ENCODE data around the gene RPS6KB1.
A peak's percentile ranks its signal among the peaks of the same experiment; 100 is the strongest.
"Not testable (repeated sequence)": the region's sequence is repeated elsewhere in the genome, so short reads cannot be mapped to it uniquely, and the experiment has no call there.

Gene RPS6KB1

DNA sequence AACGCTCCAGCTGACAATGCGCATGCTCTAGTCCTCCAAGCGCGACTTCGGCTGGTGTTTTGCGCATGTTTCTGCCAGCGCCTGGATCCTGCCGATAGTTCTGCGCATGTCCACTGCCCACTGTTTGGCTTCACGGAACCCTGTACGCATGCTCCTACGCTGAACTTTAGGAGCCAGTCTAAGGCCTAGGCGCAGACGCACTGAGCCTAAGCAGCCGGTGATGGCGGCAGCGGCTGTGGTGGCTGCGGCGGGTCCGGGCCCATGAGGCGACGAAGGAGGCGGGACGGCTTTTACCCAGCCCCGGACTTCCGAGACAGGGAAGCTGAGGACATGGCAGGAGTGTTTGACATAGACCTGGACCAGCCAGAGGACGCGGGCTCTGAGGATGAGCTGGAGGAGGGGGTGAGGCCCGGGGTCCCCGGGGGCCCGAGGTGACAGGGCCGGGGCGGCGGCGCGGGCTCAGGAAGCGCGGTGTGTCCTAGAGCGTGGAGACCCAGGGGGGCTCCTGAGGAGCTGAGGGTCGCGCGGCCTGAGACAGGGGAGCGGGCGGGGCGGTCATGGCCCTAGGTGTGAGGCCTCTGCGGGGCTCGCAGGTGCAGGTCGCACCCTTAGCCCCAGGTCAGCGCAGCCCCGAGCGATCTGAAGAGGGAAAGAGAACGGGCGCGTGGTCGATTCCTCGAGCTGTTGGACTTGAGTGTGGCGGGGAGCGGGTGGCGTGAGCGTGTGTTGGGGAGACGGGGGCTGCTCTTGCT lies at the start of gene RPS6KB1, which contains the start of gene TUBD1:
TSS of gene RPS6KB1 (plus strand) at position 198 of the 752 bp plus-strand sequence. CDS start at position 262, 64 bp downstream.
TSS of gene TUBD1 (minus strand) at position 20 of the 752 bp plus-strand sequence. CDS start 1,941 bp downstream, outside the sequence.
- peak; percentile 91 to 98 (median 97) for DNase-seq

DNA sequence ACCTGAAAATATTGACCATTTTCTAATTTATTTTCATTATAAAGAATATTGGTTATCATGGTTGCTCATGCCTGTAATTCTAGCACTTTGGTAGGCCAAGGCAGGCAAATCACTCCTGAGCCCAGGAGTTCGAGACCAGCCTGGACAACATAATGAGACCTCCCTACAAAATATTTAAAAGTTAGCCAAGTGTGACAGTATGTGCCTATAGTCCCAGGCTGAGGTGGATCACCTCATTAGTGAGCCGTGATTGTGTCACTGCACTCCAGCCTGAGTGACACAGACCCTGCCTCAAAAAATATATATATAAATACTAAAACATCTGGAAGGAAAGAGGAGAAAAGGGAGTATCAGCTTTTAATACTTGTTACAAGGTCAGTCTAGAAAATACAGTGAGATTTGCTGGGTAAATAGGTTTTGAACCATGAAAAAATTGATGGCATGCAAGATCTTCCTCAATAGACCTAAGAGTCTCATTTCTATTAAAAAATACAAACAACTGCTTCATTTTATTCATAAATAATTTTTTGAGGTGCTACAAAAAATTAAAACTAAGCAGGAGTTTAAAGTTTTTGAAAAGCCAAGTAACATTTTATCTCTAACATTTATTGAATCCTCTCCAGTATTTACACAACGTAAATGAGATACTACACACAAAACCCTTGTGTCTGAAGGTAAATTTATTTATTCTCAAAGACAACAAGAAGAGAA lies 47.9 kb upstream of the RPS6KB1 start:
- no peak for DNase-seq

DNA sequence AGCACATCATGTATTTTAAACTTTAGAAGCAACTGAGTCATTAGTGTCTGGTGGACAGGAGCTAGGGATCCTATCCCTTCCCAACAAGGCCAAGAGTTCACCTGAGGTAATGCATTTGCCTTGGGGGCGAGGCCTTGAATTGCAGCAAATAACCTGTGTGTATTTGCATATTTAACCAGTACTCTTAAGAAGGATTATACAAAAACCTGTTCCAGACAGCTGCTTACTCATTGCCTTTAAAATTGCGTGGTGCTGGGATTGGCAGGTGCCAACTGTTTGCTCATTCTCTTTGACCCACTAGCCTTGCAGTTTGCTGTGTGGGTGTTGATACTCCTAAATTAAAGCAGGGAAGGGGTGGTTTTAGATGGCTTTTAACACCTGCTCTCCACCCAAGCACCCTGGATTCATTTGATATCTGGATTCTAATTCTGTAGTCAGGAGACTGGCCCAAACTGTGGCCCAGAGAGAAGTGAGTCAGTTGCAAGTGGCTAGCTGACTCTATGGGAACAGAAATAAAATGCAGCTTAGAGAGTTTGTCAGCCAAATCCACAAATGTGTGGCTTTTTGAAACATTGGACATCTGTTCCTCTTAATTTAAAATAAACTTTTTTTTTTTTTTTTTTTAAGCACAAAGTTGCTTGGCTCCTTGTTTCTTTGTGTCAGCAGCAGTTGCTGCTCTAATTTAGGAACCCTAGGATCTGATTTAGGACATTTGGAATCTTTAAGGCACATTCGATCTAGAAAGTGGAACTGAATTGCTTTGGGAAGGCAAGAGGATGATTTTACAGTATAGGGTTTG lies 47.1 kb upstream of the RPS6KB1 start:
- no peak for DNase-seq

DNA sequence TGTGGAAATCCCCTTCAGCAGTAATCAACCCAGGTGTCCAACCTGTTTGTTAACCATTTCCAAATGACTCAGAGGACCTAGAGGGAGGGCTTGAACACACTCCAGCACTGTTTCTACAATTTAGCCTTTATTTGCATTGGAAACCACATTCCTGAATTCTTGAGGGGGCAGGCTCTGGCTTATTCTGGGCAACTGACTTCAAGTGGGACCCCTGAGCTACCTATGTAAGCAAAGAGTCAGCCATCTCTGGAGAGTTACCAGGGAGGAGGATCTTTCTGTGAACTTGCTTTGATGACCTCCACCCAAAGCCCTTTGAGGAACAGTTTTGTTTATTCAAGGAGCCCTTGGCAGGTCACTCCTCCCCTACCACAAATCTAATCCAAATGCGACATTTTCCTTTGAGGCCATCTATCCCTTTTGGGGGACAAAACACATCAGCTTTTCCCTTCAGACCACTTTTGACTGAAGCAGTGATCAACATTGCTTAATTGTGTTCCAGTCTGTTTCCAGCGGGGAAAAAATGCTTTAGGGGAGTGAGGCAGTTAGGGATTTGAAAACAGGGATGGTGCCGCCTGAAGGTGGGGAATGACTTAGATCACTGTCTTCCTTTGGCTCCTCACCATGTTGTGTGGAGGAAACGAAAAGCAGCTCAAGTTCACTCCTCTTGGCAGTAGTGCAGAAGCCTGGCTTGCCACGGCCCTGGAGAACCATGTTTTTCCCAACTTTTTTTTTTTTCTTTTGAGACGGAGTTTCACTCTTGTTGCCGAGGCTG lies 46.3 kb upstream of the RPS6KB1 start:
- no peak for DNase-seq

DNA sequence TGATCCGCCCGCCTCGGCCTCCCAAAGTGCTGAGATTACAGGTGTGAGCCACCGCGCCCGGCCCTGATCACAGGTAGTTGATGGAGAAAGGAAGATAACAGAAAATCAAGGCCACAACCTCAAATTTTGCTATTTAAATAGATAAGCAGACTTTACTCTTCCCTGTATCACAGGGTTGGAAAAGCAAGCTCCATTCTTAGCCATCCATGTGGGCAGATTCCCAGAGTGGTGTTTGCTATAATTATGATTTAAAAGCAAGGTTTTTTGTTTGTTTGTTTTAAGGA lies 44.6 kb upstream of the RPS6KB1 start:
- no peak for DNase-seq

DNA sequence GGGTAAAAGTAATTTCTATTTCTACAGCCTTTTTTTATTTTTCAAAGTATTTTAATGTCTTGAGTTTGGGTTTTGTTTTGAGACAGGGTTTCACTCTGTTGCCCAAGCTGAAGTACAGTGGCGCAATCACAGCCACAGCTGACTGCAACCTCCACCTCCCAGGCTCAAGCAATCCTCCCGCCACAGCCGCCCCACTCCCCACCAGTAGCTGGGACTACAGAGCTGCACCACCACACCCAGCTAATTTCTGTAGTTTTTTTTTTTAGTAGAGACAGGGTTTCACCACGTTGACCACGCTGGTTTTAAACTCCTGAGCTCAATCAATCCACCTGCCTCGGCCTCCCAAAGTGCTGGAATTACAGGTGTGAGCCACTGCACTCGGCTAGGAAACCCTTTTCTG lies 44.1 kb upstream of the RPS6KB1 start:
- DNase-seq, result no peak

DNA sequence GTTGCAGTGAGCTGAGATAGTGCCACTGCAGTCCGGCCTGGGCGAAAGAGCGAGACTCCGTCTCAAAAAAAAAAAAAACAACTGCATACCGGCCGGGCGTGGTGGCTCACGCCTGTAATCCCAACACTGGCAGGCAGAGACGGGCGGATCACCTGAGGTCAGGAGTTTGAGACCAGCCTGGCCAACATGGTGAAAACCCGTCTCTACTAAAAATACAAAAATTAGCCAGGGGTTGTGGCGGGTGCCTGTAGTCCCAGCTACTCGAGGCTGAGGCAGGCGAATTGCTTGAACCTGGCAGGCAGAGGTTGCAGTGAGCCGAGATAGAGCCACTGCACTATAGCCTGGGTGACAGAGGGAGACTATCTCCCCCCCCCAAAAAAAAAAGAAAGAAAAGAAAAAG lies 42.6 kb upstream of the RPS6KB1 start:
- not testable (repeated sequence) for DNase-seq

DNA sequence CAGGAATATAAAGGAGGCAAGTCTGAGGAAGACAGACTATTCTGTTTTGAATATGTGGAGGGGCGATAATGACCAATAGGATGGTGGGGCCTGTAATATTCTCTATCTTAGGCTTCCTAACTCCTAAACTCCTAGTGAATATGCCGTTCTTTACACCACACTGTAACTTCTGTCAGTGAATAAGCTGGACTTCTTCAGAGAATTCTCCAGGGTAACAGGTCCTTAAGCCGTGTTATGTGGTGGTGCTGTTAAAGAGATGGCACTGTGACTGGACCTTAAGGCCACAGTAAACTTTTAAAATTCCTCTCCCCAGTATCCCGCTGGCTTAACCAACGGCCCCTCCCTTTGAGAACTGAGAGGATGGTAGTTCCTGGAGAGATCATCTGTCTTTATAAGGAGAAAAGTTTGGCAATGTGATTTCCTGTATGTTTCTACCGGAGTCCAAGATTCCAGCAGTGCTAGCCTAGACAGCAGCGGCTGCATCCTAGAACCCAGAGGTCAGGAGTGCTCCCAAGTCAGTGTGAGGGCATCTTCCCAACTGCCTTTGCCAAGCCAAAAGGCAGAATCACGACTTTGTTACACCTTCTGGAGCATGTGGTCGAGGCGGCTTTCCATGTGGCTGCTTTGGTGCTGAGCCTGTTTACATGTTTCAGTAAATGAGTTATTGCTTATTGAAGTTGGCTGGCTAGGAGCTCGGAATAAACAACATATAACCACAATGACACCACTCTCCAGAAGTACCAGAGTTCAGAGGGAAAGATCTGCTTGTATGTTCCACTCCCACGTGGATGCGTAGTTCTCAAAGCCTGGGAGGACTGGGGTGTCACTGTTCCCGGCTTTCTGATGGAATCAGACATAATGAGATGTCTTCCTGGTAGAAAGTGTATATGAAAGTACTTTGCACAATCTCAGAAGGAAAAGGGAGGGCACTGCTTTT lies 41.2 kb upstream of the RPS6KB1 start:
- no peak for DNase-seq

DNA sequence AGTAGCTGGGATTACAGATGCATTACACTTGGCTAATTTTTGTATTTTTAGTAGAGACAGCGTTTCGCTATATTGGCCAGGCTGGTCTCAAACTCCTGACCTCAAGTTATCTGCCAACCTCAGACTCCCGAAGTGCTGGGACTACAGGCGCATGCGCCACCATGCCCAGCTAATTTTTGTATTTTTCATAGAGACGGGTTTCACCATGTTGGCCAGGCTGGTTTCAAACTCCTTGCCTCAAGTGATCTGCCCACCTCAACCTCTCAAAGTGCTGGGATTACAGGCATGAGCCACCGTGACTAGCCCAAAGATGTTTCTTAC lies 40.1 kb upstream of the RPS6KB1 start:
- not testable (repeated sequence) for DNase-seq

DNA sequence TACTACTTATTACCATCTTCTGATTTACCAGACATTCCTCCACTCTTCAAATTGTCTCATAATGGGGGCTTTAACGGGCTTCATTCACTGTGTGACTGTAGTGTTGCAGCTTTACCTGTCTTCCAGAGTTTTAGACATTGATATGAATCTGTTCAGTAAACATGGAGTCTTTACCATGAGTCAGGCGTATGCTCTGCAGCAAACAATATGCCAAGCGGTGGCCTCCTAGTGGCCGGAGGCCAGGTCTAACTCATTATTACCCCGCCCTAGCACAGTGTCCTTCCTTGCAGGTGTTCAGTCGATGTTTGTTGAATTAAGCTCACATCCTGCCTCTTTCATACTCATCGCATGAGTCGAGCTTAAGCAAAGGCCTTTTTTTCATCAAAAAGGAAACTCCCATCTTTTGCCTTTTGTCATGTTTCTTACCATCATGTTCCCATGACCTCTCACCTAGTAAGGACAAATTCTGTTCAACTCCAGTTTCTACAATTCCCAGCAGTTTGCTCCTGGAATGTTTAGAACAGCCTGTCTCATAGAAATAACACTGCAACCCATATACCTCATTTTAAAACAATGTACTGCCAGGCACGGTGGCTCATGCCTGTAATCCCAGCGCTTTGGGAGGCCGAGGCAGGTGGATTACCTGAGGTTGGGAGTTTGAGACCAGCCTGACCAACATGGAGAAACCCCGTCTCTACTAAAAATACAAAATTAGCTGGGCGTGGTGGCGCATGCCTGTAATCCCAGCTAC lies 39.6 kb upstream of the RPS6KB1 start:
- peak in 2 of 6 experiments; percentile 12 to 15 for DNase-seq

DNA sequence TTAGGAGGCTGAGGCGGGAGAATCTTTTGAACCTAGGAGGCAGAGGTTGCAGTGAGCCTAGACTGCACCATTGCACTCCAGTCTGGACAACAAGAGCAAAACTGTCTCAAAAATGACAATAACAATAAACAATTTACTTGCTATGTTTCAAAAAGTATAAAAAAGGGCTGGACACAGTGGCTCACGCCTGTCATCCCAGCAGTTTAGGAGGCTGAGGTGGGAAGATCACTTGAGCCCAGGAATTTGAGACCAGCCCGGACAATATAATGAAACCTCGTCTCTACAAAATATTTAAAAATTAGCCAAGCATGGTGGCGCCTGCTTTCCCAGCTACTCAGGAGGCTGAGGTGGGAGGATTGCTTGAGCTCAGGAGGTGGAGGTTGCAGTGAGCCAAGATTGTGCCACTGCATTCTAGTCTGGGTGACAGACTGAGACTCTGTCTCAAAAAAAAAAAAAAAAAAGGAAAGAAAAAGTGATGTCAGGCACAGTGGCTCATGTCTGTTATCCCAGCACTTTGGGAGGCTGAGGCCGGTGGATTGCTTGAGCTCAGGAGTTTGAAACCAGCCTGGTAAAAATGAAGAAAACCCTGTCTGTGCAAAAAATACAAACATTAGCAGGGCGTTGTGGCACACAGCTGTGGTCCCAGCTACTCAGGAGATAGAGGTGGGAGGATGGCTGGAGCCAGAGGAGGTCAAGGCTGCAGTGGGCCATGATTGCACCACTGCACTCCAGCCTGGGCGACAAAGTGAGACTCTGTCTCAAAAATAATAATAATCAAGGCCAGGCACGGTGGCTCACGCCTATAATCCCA lies 38.8 kb upstream of the RPS6KB1 start:
- DNase-seq, result not testable (repeated sequence)

DNA sequence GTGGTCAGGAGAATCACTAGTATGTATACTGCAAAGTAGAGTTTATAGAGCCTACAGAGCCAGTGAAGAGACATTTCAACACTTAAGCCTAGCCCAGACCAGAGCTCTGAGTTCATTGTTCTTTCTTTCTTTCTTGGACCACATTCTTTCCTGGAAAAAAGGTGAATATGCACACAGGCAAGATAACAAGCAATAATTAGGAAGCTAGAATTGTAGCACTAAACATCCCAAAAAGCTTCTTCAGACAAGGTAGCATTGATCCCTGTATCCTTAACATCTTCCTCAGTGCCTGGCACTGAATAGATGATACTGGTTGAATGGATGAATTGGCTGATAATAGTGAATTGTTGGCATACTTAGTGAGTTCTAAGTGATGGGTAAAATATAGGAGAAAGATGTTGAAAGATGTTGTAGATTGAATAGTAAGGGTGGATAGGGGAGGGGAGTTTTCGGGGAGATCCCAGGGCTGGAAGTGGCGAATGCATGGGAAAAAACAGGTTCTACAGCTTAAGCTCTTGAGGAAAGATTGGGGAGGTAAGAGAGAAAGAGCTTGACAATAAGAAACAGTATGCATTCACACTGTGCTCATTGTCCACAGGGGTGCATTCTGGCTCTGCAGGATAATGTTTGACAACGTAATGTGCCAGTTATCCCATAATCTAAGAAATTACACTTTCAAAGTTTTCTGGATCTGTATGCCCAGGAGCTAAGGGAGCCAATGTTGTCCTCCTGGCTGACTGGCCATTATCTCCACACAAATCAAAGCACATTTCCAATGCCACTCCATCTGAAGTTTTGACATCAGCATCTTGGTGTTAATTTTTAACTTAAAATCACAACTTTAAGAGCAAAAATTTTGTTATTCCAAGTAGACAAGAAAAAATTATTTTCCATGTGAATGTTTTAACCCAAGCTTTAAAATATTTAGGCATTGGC lies 35.8 kb upstream of the RPS6KB1 start:
- no peak for DNase-seq

DNA sequence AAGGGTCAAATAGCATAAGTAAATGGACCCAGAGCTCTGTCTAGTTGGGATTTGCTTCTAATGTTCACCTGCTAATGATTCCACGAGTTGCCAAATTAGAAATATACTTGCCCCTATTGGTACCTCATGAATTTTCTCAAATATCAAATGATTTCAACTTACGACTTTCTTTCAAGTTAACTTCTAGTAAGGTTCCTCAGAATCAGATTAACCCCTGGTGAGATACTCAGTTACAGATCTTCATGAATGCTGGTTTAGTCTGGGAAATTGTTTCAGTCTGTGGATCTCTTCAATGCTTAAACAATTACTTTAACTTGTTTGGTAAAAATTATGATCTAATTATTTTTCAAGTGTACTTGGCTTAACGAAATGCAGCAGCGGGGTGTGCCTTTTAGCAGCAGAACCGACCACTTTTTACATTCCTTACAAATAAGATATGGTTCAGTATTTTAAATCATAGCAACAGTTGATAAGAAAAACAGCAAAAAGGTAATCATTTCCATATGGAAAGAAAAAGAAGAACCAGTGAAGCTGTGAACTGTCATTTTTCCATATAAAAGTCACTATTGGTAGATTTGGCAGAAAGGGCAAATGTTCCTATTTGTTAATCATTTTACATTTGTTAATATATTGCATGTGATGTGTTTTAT lies 34.6 kb upstream of the RPS6KB1 start:
- no peak for DNase-seq

DNA sequence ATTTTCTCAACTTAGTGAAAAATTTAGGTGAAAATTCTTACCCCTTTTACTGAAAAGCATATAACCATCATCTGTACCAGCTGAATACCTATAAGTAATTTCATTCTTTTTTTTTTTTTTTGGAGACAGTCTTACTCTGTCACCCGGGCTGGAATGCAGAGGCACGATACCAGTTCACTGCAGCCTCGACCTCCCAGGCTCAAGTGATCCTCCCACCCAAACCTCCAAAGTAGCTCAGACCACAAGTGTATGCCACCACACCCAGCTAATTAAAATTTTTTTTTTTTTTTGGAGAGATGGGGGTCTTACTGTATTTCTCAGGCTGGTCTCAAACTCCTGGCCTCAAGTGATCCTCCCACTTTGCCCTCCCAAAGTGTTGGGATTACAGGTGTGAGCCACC lies 34.0 kb upstream of the RPS6KB1 start:
- DNase-seq, result no peak

DNA sequence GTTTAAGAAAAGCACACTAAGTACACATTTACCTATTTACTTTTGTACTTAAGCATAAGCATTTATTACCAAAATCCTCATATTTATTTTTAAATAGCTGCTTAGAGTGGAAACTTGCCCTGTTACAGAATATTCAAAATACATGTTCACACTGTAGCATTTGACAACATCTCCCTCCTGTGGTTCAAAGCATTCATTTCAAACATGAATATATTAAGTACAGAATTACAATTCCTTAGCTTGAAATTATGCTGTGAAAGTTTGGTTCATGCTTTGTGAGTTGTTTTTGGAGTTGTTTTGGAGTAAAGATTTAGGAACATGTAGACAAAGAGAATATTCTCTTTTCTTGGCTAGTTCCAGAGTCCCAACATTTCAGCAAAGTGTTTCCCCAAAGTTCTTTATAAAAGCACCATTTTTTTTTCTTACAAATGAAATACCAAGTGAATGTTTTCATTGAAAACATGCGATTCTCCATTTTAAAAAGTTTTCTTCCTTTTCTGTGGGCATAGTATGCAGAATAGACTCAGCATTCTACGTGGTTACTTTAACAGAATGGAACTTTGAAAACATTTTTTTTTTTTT lies 33.4 kb upstream of the RPS6KB1 start:
- peak in 2 of 6 experiments; percentile 6 to 30 for DNase-seq

DNA sequence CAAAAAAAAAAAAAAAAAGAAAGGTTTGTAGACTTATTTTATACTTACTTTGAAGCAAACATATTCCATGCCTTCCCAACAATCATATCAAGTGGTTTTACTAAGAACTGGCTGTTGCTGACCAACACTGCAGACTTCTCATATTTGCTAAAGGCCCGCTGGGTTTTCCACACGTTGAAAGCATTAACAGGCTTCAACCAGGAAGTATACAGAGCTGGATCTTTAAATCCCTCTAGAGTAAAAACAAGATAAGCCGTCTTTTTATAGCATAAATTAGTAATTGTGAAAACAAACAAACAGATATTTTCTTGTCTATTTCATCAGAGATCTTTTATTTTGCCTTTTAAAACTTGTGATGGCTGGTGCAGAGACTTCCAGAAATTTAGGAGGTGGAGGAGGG lies 29.3 kb upstream of the RPS6KB1 start:
- no peak for DNase-seq

DNA sequence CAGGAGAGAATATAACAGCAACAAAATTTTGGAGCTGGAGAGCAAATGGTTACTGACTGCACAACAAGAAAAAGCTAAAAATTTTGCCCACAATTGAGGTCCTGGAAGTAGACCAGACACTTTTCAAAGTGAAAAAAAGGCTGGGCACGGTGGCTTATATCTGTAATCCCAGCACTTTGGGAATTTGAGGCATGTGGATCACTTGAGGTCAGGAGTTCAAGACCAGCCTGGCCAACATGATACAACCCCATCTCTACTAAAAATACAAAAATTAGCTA lies 23.0 kb upstream of the RPS6KB1 start:
- DNase-seq, result no peak

DNA sequence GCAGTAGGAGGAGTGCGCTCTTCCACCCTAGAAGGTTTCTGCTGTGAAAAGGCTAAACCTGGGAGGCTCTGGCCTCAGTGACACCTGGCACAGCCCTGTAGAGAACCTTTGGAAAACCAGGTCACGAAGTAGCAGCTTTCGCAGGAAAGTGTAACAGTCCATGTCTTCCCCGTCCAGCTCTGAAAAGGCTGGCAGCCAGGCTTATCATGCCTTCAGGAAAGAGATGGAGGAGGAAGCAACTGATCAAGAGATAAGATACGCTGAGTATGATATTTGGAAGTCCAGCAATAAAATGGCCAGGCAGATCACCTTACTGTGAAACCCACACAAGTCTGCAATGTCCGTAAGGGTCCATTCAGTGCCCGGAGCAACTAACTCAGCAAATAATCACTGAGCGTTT lies 22.4 kb upstream of the RPS6KB1 start:
- no peak for DNase-seq

Data from stimulated activated naive CD4-positive, alpha-beta T cell (primary cell).